ENCODE results near the gene MPL.

DNA sequence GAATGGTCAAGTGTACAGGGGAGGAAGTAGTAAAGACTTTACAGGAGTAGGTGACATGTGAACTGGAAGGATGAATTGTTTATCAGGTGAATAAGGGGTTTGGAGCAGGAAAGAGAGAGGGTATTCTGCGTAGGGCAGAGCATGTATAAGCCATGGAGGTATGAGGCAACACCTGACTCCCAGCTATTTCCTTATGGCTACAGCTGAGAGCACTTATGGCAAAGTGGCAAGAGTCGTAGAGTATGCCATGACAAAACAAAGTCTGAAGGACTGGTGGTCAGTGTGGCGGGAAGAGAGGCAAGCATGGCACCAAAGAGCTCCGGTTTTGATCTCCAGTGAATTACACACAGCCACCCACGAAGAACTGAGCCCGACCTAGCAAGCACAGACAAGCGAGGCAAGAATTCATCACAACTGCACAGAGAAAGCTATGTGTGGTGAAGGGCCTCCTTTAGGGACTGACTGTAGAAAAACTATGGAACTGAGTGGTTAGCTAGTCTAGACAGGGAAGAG lies 39.2 kb downstream of the MPL start:
- TF ChIP-seq, protein P1, sequence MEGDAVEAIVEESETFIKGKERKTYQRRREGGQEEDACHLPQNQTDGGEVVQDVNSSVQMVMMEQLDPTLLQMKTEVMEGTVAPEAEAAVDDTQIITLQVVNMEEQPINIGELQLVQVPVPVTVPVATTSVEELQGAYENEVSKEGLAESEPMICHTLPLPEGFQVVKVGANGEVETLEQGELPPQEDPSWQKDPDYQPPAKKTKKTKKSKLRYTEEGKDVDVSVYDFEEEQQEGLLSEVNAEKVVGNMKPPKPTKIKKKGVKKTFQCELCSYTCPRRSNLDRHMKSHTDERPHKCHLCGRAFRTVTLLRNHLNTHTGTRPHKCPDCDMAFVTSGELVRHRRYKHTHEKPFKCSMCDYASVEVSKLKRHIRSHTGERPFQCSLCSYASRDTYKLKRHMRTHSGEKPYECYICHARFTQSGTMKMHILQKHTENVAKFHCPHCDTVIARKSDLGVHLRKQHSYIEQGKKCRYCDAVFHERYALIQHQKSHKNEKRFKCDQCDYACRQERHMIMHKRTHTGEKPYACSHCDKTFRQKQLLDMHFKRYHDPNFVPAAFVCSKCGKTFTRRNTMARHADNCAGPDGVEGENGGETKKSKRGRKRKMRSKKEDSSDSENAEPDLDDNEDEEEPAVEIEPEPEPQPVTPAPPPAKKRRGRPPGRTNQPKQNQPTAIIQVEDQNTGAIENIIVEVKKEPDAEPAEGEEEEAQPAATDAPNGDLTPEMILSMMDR (IDR thresholded peaks at IDR 0.05; ENCODE audit: low read depth, low read length) = no peak
- TF ChIP-seq POLR2A (IDR thresholded peaks at IDR 0.05; ENCODE audit: extremely low read depth, insufficient read length) = no peak
- TF ChIP-seq MYC (IDR thresholded peaks at IDR 0.05; ENCODE audit: low read depth, low read length) = no peak
